ENCODE data around the gene NHSL2. TPM values are rescaled to one million over a fixed set of nuclear protein-coding genes. Genes with fewer than 3 reads are reported as not detected.
"Not testable (repeated sequence)": the region's sequence is repeated elsewhere in the genome, so short reads cannot be mapped to it uniquely, and the experiment has no call there.

NHSL2 gene
- total RNA-seq, 4 donors from 2014 or later: 1.5 to 2.7 (median 2.1) TPM

- TF ChIP-seq POLR2A (IDR thresholded peaks at IDR 0.05) (no peak), CTCF (IDR thresholded peaks at IDR 0.05 in 4 of 5, conservative IDR thresholded peaks at IDR 0.05 in 1 of 5) (no peak)
- intact Hi-C loops (cut with DNase I; ENCODE audit: low total_unique reads) (no loop called here), in situ Hi-C loops (cut with MboI; ENCODE audit: low sequenced_read_pairs in 4 of 4) (no loop called here)
- H3K36me3 ChIP-seq: no peaks in the 10 kb centered on the region
- no peaks in the 10 kb centered on the region for H3K9me3 ChIP-seq
- ATAC-seq (no peak), DNase-seq (no peak)
- no peaks in the 10 kb centered on the region for H3K4me1 ChIP-seq
- no peak overlapping the region for H3K27ac ChIP-seq
- no peaks in the 10 kb centered on the region for H3K27me3 ChIP-seq
- H3K4me3 ChIP-seq: no peak overlapping the region
Observed at GRCh38 chrX:71872542-71873458, 37.8 kb upstream of the NHSL2 start.

GRCh38 chrX:71873459-71873833 is 37.2 kb upstream of the NHSL2 start:
- Histone ChIP-seq H3K4me1 (no peaks in the 10 kb centered on the region), H3K9me3 (no peaks in the 10 kb centered on the region), H3K27ac (no peak overlapping the region), H3K4me3 (no peak overlapping the region), H3K27me3 (no peaks in the 10 kb centered on the region), H3K36me3 (no peaks in the 10 kb centered on the region)
- intact Hi-C loops (cut with DNase I; ENCODE audit: low total_unique reads) (no loop called here), in situ Hi-C loops (cut with MboI; ENCODE audit: low sequenced_read_pairs in 4 of 4) (no loop called here)
- TF ChIP-seq POLR2A (IDR thresholded peaks at IDR 0.05): no peak
- TF ChIP-seq CTCF (IDR thresholded peaks at IDR 0.05 in 4 of 5, conservative IDR thresholded peaks at IDR 0.05 in 1 of 5): no peak
- no peak for DNase-seq
- ATAC-seq: no peak

GRCh38 chrX:71876841-71877240 is 33.8 kb upstream of the NHSL2 start:
- in situ Hi-C loops (cut with MboI; ENCODE audit: low sequenced_read_pairs in 4 of 4); H3K4me1 ChIP-seq; H3K4me3 ChIP-seq; H3K27me3 ChIP-seq; H3K9me3 ChIP-seq; H3K27ac ChIP-seq; H3K36me3 ChIP-seq; ATAC-seq; intact Hi-C loops (cut with DNase I; ENCODE audit: low total_unique reads); DNase-seq: not testable (repeated sequence)

- no peaks in the 10 kb centered on the region for H3K9me3 ChIP-seq
- DNase-seq (no peak), ATAC-seq (no peak)
- no peaks in the 10 kb centered on the region for H3K36me3 ChIP-seq
- in situ Hi-C loops (cut with MboI; ENCODE audit: low sequenced_read_pairs in 4 of 4): no loop called here
- no peak overlapping the region for H3K27ac ChIP-seq
- peaks cover 0 to 8% (median 0%) of the 10 kb centered on the region in 3 donors for H3K27me3 ChIP-seq
- intact Hi-C loops (cut with DNase I; ENCODE audit: low total_unique reads): no loop called here
- TF ChIP-seq POLR2A (IDR thresholded peaks at IDR 0.05): no peak
- no peak for TF ChIP-seq CTCF (IDR thresholded peaks at IDR 0.05 in 4 of 5, conservative IDR thresholded peaks at IDR 0.05 in 1 of 5)
- no peaks in the 10 kb centered on the region for H3K4me1 ChIP-seq
- no peak overlapping the region for H3K4me3 ChIP-seq
Observed at GRCh38 chrX:71885099-71885498, 25.5 kb upstream of the NHSL2 start.

GRCh38 chrX:71895607-71896006 is 15.0 kb upstream of the NHSL2 start:
- TF ChIP-seq POLR2A (IDR thresholded peaks at IDR 0.05) (no peak), CTCF (IDR thresholded peaks at IDR 0.05 in 4 of 5, conservative IDR thresholded peaks at IDR 0.05 in 1 of 5) (no peak)
- intact Hi-C loops (cut with DNase I; ENCODE audit: low total_unique reads): no loop called here

More at GRCh38 chrX:71895607-71896006, 15.0 kb upstream of the NHSL2 start:
- no peaks in the 10 kb centered on the region for H3K36me3 ChIP-seq
- in situ Hi-C loops (cut with MboI; ENCODE audit: low sequenced_read_pairs in 4 of 4): no loop called here
- H3K27ac ChIP-seq: no peak overlapping the region
- ATAC-seq (no peak), DNase-seq (no peak)
- no peaks in the 10 kb centered on the region for H3K27me3 ChIP-seq
- H3K4me1 ChIP-seq: no peaks in the 10 kb centered on the region
- no peaks in the 10 kb centered on the region for H3K9me3 ChIP-seq
- no peak overlapping the region for H3K4me3 ChIP-seq
